ENCODE measurements around the gene TEX53.

DNA sequence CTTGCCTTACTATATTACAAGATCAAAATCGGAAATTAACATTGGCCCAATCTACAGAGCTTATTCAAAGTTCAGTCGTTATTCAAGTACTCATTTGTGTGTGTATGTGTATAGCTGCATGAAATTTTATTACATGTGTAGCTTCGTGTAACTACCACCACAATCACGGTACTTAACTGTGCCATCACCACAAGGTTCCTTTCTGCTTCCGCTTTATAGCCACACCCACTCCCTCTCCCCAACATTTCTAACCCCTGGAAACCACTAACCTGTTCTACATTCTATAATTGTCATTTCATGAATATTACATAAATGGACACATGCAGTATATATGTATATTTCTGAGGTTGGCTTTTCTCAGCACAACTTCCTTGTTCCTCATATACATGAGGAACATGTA lies 28.3 kb upstream of the TEX53 start:
- TF ChIP-seq, protein P1, sequence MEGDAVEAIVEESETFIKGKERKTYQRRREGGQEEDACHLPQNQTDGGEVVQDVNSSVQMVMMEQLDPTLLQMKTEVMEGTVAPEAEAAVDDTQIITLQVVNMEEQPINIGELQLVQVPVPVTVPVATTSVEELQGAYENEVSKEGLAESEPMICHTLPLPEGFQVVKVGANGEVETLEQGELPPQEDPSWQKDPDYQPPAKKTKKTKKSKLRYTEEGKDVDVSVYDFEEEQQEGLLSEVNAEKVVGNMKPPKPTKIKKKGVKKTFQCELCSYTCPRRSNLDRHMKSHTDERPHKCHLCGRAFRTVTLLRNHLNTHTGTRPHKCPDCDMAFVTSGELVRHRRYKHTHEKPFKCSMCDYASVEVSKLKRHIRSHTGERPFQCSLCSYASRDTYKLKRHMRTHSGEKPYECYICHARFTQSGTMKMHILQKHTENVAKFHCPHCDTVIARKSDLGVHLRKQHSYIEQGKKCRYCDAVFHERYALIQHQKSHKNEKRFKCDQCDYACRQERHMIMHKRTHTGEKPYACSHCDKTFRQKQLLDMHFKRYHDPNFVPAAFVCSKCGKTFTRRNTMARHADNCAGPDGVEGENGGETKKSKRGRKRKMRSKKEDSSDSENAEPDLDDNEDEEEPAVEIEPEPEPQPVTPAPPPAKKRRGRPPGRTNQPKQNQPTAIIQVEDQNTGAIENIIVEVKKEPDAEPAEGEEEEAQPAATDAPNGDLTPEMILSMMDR (IDR thresholded peaks at IDR 0.05): no peak
- no peak for TF ChIP-seq POLR2AphosphoS5 (IDR thresholded peaks at IDR 0.05; ENCODE audit: insufficient read depth in 1 of 2, low read depth in 1 of 2)

Data from vagina (tissue), 2 donors.